ENCODE results near the gene LMBRD2. TPM values are rescaled to one million over a fixed set of nuclear protein-coding genes. Genes with fewer than 3 reads are reported as not detected.

LMBRD2 gene
- total and polyA plus RNA-seq, 2 of the 8 experiments (the other 6 are each of a cell fraction or from before 2014, with no cell fraction given) = 1.1 to 4.1 TPM

GRCh38 chr5:36170832-36171424 is 19.2 kb upstream of the LMBRD2 start:
- POLR2A ChIA-PET (ENCODE audit: partially characterized antibody) = no interaction called here
- Histone ChIP-seq H3K4me2 (ENCODE audit: insufficient read depth in 1 of 2, low read depth in 2 of 2, low read length in 2 of 2) (no peak overlapping the region), H2BK5ac (ENCODE audit: low read depth, low read length) (no peak overlapping the region), H3K56ac (replicated peaks; ENCODE audit: insufficient read length, low read depth, low read length) (no peak overlapping the region), H3K9ac (replicated peaks in 1 of 4; ENCODE audit: extremely low read depth in 1 of 4, low read depth in 3 of 4, low read length in 3 of 4) (no peak overlapping the region), H3K27ac (ENCODE audit: low read depth, low read length) (no peak overlapping the region), H2AFZ (ENCODE audit: low read length) (no peak overlapping the region), H2BK12ac (ENCODE audit: low read depth, low read length) (no peak overlapping the region), H3K18ac (ENCODE audit: extremely low read depth, low read length) (no peak overlapping the region), H2AK5ac (ENCODE audit: low read depth, low read length) (no peak overlapping the region), H3K14ac (ENCODE audit: insufficient read length) (no peak overlapping the region), H3K79me2 (ENCODE audit: control insufficient read depth in 1 of 2, insufficient read depth in 2 of 2, low read length in 2 of 2) (no peaks in the 10 kb centered on the region), H3K4ac (replicated peaks; ENCODE audit: insufficient read length, low read depth, low read length) (no peak overlapping the region), H4K91ac (replicated peaks; ENCODE audit: insufficient read length, low read length) (no peak overlapping the region), H4K20me1 (replicated peaks in 1 of 2; ENCODE audit: control insufficient read depth in 1 of 2, insufficient read depth in 2 of 2, low read length in 2 of 2) (no peaks in the 10 kb centered on the region), H3K23ac (ENCODE audit: insufficient read length) (no peak overlapping the region), H4K8ac (ENCODE audit: extremely low read depth, insufficient read depth, low read length) (no peak overlapping the region), H3K9me3 (ENCODE audit: insufficient read depth in 2 of 2, low read depth in 1 of 2, low read length in 1 of 2) (no peaks in the 10 kb centered on the region), H3K23me2 (ENCODE audit: low read depth, low read length) (no peaks in the 10 kb centered on the region), H3K4me1 (replicated peaks in 1 of 4; ENCODE audit: control insufficient read depth in 3 of 4, insufficient read depth in 4 of 4, low read length in 3 of 4) (no peaks in the 10 kb centered on the region), H3K27me3 (replicated peaks in 1 of 4; ENCODE audit: control insufficient read depth in 3 of 4, extremely low read depth in 1 of 4, insufficient read depth in 3 of 4, low read length in 3 of 4) (no peaks in the 10 kb centered on the region), H2BK20ac (ENCODE audit: low read length) (no peak overlapping the region), H3K79me1 (ENCODE audit: low read depth, low read length) (no peaks in the 10 kb centered on the region), H4K5ac (ENCODE audit: insufficient read length, low read depth, low read length) (no peak overlapping the region), H3K4me3 (ENCODE audit: extremely low read depth in 1 of 4, insufficient read depth in 2 of 4, low read depth in 3 of 4, low read length in 4 of 4) (no peak overlapping the region), H2BK15ac (ENCODE audit: low read length) (no peak overlapping the region), H2BK120ac (replicated peaks; ENCODE audit: low read depth, low read length) (no peak overlapping the region), H3K36me3 (ENCODE audit: control insufficient read depth in 2 of 4, insufficient read depth in 4 of 4, low read length in 3 of 4) (peaks cover 15 to 85% (median 51%) of the 10 kb centered on the region in 4 experiments)
- DNase-seq (ENCODE audit: low read depth in 1 of 2, low spot score in 2 of 2) (no peak), FAIRE-seq (no peak)
- CTCF ChIA-PET (ENCODE audit: partially characterized antibody) = interaction anchor here (1.0 to 2.1 kb wide), 3 partner anchors 10 to 208 kb away, joined by 3 to 6 read pairs (median 3); no protein-coding TSS in a partner anchor
- 97% methylated on average over 5 of the region's 5 CpGs; no CpG with 5 or more reads in 1 of the 2 experiments for WGBS, 2 experiments (ENCODE audit: extremely low coverage in 1 of 2, insufficient coverage in 1 of 2, insufficient read length in 1 of 2, insufficient replicate concordance in 2 of 2, low coverage in 1 of 2, low lambda C conversion rate in 2 of 2, missing lambda C conversion rate in 1 of 2)
- TF ChIP-seq JUND (IDR thresholded peaks at IDR 0.05; ENCODE audit: low read length) = no peak
- TF ChIP-seq SAP30 (IDR thresholded peaks at IDR 0.05; ENCODE audit: insufficient read depth, insufficient replicate concordance, low read length) = no peak
- TF ChIP-seq, protein P1, sequence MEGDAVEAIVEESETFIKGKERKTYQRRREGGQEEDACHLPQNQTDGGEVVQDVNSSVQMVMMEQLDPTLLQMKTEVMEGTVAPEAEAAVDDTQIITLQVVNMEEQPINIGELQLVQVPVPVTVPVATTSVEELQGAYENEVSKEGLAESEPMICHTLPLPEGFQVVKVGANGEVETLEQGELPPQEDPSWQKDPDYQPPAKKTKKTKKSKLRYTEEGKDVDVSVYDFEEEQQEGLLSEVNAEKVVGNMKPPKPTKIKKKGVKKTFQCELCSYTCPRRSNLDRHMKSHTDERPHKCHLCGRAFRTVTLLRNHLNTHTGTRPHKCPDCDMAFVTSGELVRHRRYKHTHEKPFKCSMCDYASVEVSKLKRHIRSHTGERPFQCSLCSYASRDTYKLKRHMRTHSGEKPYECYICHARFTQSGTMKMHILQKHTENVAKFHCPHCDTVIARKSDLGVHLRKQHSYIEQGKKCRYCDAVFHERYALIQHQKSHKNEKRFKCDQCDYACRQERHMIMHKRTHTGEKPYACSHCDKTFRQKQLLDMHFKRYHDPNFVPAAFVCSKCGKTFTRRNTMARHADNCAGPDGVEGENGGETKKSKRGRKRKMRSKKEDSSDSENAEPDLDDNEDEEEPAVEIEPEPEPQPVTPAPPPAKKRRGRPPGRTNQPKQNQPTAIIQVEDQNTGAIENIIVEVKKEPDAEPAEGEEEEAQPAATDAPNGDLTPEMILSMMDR (IDR thresholded peaks at IDR 0.05; ENCODE audit: control extremely low read depth in 1 of 3, insufficient read depth in 1 of 3, low read depth in 1 of 3, low read length in 3 of 3) = no peak
- no peak for TF ChIP-seq TBP (IDR thresholded peaks at IDR 0.05; ENCODE audit: low read depth, low read length)
- no peak for TF ChIP-seq KDM5A (IDR thresholded peaks at IDR 0.05; ENCODE audit: low read length)
- TF ChIP-seq POLR2AphosphoS5 (IDR thresholded peaks at IDR 0.05; ENCODE audit: low read depth, low read length) = no peak
- TF ChIP-seq EGR1 (IDR thresholded peaks at IDR 0.05; ENCODE audit: borderline replicate concordance, low read depth, low read length) = no peak
- no peak for TF ChIP-seq CBX5 (IDR thresholded peaks at IDR 0.05; ENCODE audit: low read depth, low read length)
- TF ChIP-seq SUZ12 (IDR thresholded peaks at IDR 0.05; ENCODE audit: low read length) = no peak

All from H1 (cell line).